Stimulated activated CD8-positive, alpha-beta memory T cell treated with anti-CD3 and anti-CD28 coated beads, Interleukin-4, amount 100 ng/mL, for 48 hours (primary cell): ENCODE results near the gene KLHL2.
"Not testable (repeated sequence)": the region's sequence is repeated elsewhere in the genome, so short reads cannot be mapped to it uniquely, and the experiment has no call there.

ENCODE experiments used
- DNase-seq: peaks from one replicate; pipeline ENCODE4 v3.0.0-alpha.2; 2020

The KLHL2 gene, protein sequence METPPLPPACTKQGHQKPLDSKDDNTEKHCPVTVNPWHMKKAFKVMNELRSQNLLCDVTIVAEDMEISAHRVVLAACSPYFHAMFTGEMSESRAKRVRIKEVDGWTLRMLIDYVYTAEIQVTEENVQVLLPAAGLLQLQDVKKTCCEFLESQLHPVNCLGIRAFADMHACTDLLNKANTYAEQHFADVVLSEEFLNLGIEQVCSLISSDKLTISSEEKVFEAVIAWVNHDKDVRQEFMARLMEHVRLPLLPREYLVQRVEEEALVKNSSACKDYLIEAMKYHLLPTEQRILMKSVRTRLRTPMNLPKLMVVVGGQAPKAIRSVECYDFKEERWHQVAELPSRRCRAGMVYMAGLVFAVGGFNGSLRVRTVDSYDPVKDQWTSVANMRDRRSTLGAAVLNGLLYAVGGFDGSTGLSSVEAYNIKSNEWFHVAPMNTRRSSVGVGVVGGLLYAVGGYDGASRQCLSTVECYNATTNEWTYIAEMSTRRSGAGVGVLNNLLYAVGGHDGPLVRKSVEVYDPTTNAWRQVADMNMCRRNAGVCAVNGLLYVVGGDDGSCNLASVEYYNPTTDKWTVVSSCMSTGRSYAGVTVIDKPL

GRCh38 chr4:165207431-165208220 lies at the start of gene KLHL2:
Gene KLHL2, plus strand, starts transcription at chr4:165207561. Its CDS starts 316 bp downstream, at chr4:165207877.
- peak; percentile 72 for DNase-seq

DNA sequence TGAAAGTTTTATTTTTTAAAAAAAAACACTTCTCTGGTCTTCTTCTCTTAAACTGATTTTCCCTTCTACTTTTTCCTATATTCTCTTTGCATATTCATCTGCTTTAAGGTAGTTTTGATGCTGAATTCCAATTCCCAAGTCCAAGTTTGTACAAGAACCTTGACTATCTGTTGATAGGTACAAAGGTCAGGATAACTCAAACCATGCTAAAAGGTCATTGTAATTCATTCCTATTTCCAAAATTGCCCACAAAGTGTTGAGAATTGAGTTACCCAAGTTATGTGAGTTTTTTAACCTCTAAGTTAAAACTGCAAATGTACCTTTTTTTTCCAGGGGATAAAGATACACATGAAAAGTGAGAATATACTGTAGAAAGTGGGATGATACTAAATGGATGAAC lies 48.6 kb upstream of the KLHL2 start:
- no peak for DNase-seq

DNA sequence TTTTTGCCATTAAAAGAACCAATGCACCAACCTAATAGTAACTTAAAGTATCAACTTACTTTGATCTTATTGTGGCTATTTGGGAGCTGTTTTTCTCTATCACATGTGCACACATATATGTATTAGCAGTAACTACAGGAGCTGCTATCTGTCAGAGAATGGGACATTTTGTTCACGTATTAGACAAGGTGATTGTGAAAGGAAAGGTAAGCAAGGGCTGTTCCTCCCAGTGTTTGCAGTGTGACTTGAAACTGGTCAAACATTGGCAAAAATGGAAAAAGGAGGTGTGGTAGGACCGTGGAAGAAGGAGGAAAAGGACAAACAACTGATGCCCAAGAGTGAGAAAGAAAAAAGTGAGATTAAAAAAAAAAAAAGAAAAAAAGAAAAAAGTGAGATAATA lies 43.1 kb upstream of the KLHL2 start:
- no peak for DNase-seq

- DNase-seq: not testable (repeated sequence)
These were observed 40.5 kb upstream of the KLHL2 start for GRCh38 chr4:165166872-165167271.

- no peak for DNase-seq
These were observed 39.7 kb upstream of the KLHL2 start for GRCh38 chr4:165167650-165168049.

DNA sequence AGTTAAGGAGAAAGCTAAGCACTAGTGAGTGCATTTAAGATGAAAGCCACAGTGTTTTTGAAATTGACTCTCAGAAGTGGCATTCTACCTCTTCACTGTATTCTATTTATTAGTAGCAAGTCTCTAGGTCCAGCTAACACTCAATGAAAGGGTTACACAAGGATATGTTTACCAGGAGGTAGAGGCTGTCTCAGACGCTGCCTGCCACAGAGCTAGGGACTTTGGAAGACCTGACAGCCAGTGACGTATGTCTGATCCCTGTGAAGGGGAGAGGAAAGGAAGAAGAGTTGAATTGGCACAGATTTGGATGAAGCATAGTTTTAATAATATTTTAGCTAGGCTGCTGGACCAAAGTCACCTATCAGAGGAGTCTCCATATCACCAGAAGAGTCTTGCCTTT lies 36.5 kb upstream of the KLHL2 start:
- no peak for DNase-seq

GRCh38 chr4:165175470-165175869 lies 31.9 kb upstream of the KLHL2 start:
- DNase-seq: not testable (repeated sequence)

DNA sequence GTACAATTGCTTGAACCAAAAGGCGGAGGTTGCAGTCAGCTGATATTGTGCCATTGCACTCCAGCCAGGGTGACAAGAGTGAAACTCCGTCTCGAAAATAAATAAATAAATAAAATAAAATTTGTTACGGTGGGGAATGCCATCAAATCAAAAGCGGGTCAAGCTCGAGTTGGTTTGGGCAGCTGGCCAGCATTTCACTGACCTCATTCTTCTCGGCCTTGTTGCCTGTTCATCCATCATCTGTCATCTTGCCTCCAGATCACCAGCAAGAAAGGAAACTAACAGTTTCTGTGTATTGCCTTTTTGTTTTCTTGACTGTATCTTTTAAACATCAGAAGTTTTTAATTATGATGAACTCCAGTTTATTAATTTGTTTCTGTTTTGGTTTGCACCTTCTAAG lies 31.5 kb upstream of the KLHL2 start:
- no peak for DNase-seq

DNA sequence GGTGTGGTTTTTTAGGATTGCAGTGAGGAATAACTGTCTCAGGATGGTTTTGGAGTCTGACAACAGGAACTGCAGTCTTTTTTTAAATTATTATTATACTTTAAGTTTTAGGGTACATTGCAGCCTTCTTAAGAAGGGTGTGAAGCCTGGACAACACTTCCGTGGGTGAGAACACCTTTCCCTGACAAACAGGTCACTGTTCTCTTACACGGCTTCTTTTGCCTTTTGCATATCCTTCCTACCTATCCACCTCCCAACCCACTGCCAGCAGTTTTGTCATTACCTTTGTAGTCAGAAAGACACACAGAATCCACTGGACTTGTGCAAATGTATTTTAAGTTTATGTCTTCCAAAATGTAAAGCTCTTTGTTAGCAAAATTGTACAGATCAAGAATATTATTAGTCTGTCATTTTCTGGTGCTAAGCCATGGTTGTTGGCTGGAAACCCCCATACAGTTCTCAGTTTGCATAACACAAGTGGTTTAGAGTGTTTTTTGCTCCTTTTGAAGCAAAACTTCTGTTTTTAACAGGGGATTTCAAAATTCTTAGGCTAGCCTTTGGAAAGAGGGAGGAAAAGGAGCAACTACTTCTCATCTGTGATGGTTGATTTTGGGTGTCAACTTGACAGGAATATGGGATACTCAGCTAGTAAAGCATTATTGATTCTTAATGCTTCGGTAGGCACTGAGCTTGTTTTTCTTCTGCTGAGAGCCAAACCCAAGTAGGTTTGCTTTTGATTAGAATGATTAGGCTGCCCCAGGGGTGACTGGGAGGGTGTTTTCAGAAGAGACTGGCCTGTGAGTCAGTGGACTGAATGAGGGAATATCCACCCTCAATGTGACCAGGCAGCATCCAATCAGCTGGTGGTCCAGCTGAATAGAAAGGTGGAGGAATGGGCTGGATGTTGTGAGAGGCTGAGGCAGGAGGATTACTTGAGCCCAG lies 29.4 kb upstream of the KLHL2 start:
- DNase-seq: no peak

- no peak for DNase-seq
These were observed 23.1 kb upstream of the KLHL2 start for GRCh38 chr4:165184220-165184619.

DNA sequence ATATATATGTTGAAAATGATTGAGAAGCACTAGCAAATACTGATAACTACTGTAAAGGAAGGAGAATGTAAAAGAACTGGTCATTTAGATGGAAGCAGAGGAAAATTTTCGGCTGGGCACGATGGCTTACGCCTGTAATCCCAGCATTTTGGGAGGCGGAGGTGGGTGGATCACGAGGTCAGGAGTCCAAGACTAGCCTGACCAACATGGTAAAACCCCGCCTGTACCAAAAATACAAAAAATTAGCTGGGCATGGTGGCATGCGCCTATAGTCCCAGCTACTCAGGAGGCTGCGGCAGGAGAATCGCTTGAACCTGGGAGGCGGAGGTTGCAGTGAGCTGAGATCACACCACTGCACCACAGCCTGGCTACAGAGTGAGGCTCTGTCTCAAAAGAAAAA lies 22.4 kb upstream of the KLHL2 start:
- not testable (repeated sequence) for DNase-seq

DNA sequence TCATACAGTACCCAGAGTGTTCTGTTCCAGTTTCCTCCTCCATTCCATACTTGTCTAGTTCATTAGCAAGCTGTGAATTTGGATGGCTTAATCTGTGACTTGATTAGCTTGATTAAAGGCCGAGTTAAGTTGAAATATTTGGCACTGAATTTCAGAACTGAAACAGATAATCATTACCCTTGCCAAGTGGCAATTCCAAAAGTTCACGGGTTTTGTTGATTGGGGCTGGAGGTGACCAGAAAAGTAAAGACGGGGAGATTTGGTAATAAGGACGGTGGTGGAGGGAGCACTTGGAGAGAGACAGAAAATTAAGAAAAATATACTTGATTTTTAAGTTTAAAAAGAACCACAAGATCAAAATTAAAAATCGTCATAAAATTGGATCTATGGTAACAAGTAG lies 21.9 kb upstream of the KLHL2 start:
- DNase-seq: no peak

DNA sequence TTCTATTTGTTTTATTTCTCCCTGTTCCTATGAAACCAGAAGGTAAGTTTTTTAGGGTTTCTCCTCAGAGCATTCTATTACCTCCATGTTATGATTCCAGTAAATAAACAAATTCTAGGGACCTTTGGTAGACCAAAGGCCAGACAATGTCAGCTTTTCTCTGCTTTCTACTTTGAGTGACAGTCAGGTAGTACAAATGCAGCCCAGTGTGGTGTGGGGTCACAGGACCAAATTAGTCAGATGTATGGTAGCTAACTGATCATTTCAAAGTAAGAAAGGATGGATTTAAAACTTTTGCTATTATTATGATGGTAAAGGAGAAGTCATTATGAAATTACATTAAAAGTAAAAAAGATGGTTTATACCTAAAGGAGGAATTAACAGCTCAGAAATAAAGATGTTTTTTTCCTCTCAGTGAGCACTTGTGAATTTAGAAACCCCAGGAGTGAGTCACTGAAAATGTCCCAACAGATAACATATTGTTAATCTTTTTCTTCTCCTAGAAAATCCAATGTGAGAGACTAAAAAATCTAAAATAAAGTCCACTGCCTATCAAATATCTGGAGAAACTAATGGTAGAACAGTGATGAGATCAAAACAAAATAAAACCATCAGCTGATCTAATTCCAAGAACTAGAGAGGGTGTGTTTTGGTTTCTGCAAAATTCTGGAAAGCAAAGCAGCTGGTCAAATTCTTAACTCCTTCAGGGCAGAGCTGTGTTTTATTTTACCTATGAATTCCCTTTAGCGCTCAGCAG lies 16.6 kb upstream of the KLHL2 start:
- peak; percentile 38 for DNase-seq

GRCh38 chr4:165191348-165191656 lies 16.1 kb upstream of the KLHL2 start:
- no peak for DNase-seq

GRCh38 chr4:165191814-165192499 lies 15.4 kb upstream of the KLHL2 start:
- DNase-seq: no peak

- no peak for DNase-seq
These were observed 14.9 kb upstream of the KLHL2 start for GRCh38 chr4:165192500-165192898.

DNA sequence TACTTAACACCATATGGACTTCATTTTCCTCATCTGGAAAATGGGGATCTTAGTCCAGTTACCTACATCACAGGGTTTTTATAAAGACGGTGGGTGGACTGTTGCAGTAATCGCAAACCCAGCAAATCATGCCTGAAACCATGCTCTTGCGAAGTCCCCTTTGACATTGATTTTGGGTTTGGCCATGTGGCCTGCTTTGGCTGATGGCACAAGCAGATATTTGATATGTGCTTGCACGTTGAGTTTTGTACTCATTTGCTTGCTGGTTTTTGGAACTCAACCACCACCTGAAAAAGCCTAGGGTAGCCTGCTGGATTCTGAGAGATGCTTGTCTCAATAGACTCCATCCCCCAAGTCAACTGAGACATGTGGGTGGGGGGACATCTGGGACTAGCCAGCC lies 14.4 kb upstream of the KLHL2 start:
- DNase-seq: no peak

GRCh38 chr4:165194368-165194767 lies 13.0 kb upstream of the KLHL2 start:
- DNase-seq: no peak

- no peak for DNase-seq
These were observed 9.0 kb upstream of the KLHL2 start for GRCh38 chr4:165198329-165198728.

DNA sequence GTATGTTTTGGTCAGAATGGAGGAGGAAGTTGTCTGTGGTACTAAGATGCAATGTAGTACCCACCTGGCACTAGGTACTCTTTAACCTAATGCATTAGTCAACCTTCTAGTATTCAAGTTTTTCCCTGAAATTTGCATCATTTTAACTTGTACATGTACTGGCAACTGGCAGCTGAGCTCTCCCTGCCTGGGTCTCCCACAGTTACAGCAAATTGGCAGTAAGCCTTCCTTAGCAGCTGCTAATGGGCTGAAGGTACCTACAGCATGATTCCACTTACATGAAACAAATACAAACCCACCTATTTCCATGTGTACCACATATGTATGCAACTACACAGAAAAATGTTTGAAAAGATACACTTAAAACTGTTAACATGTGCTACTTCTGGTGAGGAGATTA lies 8.1 kb upstream of the KLHL2 start:
- DNase-seq: no peak

- DNase-seq: no peak
These were observed 7.6 kb upstream of the KLHL2 start for GRCh38 chr4:165199722-165200121.
